Activated CD8-positive, alpha-beta memory T cell treated with anti-CD3 and anti-CD28 coated beads, Interleukin-2, amount 50 U/mL, for 24 hours (primary cell): ENCODE results near the gene TBC1D12.
"Not testable (repeated sequence)": the region's sequence is repeated elsewhere in the genome, so short reads cannot be mapped to it uniquely, and the experiment has no call there.

Source experiments
- DNase-seq: peaks from one replicate; pipeline ENCODE4 v3.0.0-alpha.2; 2020; ENCODE audit errors: extremely low read depth

The TBC1D12 gene

GRCh38 chr10:94402204-94402842 is at the start of gene TBC1D12:
Gene TBC1D12, plus strand, starts transcription at chr10:94402541. Its CDS starts 73 bp downstream, at chr10:94402614.
- no peak for DNase-seq

GRCh38 chr10:94353336-94353735 is 49.0 kb upstream of the TBC1D12 start:
- no peak for DNase-seq

- no peak for DNase-seq
These were observed 46.5 kb upstream of the TBC1D12 start for GRCh38 chr10:94355841-94356240.

GRCh38 chr10:94357193-94357592 is 45.1 kb upstream of the TBC1D12 start:
- DNase-seq, result no peak

- no peak for DNase-seq
These were observed 43.9 kb upstream of the TBC1D12 start for GRCh38 chr10:94358480-94358879.

- no peak for DNase-seq
These were observed 41.1 kb upstream of the TBC1D12 start for GRCh38 chr10:94361171-94361794.

GRCh38 chr10:94362360-94363250 is 39.7 kb upstream of the TBC1D12 start, which contains the start of gene NOC3L:
Gene NOC3L, minus strand, starts transcription at chr10:94362939. Its CDS starts 101 bp downstream, at chr10:94362838.
- DNase-seq, result peak; percentile 96

- DNase-seq, result no peak
These were observed 39.1 kb upstream of the TBC1D12 start for GRCh38 chr10:94363251-94363565.

- DNase-seq, result no peak
These were observed 37.9 kb upstream of the TBC1D12 start for GRCh38 chr10:94364482-94364881.

- no peak for DNase-seq
These were observed 36.0 kb upstream of the TBC1D12 start for GRCh38 chr10:94366382-94366781.

- no peak for DNase-seq
These were observed 31.8 kb upstream of the TBC1D12 start for GRCh38 chr10:94370501-94370900.

GRCh38 chr10:94375374-94375773 is 27.0 kb upstream of the TBC1D12 start:
- DNase-seq, result no peak

- no peak for DNase-seq
These were observed 25.5 kb upstream of the TBC1D12 start for GRCh38 chr10:94376865-94377264.

GRCh38 chr10:94383530-94383929 is 18.8 kb upstream of the TBC1D12 start:
- no peak for DNase-seq

- not testable (repeated sequence) for DNase-seq
These were observed 16.6 kb upstream of the TBC1D12 start for GRCh38 chr10:94385733-94386132.

- not testable (repeated sequence) for DNase-seq
These were observed 10.2 kb upstream of the TBC1D12 start for GRCh38 chr10:94392117-94392516.

- DNase-seq, result no peak
These were observed 4.6 kb upstream of the TBC1D12 start for GRCh38 chr10:94397549-94398370.

- no peak for DNase-seq
These were observed 3.6 kb upstream of the TBC1D12 start for GRCh38 chr10:94398762-94399161.

- DNase-seq, result no peak
These were observed 570 bp downstream of the TBC1D12 start for GRCh38 chr10:94402843-94403379.

GRCh38 chr10:94403380-94404213 is 1.3 kb downstream of the TBC1D12 start:
- DNase-seq, result no peak

- DNase-seq, result no peak
These were observed 3.1 kb downstream of the TBC1D12 start for GRCh38 chr10:94405406-94405805.
